ENCODE results near the gene TRAPPC2.

- TF ChIP-seq CTCF (conservative IDR thresholded peaks at IDR 0.05; ENCODE audit: low read depth, low read length) (no peak), EZH2 (IDR thresholded peaks at IDR 0.05; ENCODE audit: borderline replicate concordance, low read depth, low read length, poor library complexity, severe bottlenecking) (no peak)
Observed at GRCh38 chrX:13684361-13684760, 50.1 kb downstream of the TRAPPC2 start.
